ENCODE measurements around the gene TPD52L1.

The TPD52L1 gene

GRCh38 chr6:125237764-125238163 lies 84.2 kb downstream of the TPD52L1 start:
- no peak overlapping the region for H3K27ac ChIP-seq
- TF ChIP-seq, protein P1, sequence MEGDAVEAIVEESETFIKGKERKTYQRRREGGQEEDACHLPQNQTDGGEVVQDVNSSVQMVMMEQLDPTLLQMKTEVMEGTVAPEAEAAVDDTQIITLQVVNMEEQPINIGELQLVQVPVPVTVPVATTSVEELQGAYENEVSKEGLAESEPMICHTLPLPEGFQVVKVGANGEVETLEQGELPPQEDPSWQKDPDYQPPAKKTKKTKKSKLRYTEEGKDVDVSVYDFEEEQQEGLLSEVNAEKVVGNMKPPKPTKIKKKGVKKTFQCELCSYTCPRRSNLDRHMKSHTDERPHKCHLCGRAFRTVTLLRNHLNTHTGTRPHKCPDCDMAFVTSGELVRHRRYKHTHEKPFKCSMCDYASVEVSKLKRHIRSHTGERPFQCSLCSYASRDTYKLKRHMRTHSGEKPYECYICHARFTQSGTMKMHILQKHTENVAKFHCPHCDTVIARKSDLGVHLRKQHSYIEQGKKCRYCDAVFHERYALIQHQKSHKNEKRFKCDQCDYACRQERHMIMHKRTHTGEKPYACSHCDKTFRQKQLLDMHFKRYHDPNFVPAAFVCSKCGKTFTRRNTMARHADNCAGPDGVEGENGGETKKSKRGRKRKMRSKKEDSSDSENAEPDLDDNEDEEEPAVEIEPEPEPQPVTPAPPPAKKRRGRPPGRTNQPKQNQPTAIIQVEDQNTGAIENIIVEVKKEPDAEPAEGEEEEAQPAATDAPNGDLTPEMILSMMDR (conservative IDR thresholded peaks at IDR 0.05): no peak

DNA sequence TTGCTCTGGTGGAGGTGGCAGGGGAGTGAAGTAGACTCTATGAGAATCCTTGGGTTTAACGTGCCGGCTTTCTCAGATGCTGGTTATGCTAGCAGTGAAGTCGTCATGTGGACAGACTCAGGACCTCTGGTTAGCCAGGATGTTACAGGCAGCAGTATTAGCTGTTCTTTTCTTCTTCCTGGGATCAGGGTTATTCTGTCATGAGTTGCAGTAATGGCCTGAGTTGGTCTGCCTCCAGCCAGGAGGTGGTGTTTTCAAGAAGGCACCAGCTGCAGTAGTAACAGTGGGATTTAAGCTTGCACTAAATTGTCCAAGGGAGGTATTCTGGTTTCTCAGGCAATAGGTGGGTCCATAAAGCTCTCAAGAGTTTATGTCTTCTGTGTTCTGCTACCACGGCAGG lies 91.5 kb downstream of the TPD52L1 start:
- no peak overlapping the region for H3K27ac ChIP-seq
- TF ChIP-seq, protein P1 (conservative IDR thresholded peaks at IDR 0.05): no peak

GRCh38 chr6:125245523-125246264 lies 92.1 kb downstream of the TPD52L1 start:
- TF ChIP-seq, protein P1 (conservative IDR thresholded peaks at IDR 0.05): no peak
- no peak overlapping the region for H3K27ac ChIP-seq

GRCh38 chr6:125246566-125246965 lies 93.0 kb downstream of the TPD52L1 start:
- no peak overlapping the region for H3K27ac ChIP-seq
- TF ChIP-seq, protein P1 (conservative IDR thresholded peaks at IDR 0.05): no peak

- no peak overlapping the region for H3K27ac ChIP-seq
- TF ChIP-seq, protein P1 (conservative IDR thresholded peaks at IDR 0.05): no peak
These were observed 94.6 kb downstream of the TPD52L1 start for GRCh38 chr6:125248136-125248535.

DNA sequence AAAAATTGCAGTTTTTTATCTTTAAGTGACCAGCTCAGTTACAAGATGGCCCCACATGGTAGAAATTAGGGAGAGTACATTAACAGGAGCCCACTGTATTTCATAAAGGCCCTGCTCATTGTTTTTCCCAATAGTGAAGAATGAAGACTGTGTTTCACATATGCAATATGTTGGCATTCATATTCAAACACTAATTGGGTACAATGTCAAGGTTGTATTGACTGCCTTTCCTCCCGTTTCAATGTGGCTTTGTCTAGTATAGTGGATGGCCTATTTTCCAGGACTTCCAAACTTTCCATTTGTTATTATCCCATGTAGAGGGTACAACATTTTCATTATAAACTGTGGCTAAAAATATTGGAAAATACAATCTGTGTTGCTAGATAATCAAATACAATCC lies 96.9 kb downstream of the TPD52L1 start:
- TF ChIP-seq, protein P1 (conservative IDR thresholded peaks at IDR 0.05): no peak
- no peak overlapping the region for H3K27ac ChIP-seq

- H3K27ac ChIP-seq: no peak overlapping the region
- TF ChIP-seq, protein P1 (conservative IDR thresholded peaks at IDR 0.05): no peak
These were observed 98.1 kb downstream of the TPD52L1 start for GRCh38 chr6:125251516-125252220.
